Breast epithelium (tissue), 4 donors: Measurements from ENCODE around the gene TJP1. TPM values are rescaled to one million over a fixed set of nuclear protein-coding genes. Genes with fewer than 3 reads are reported as not detected.

Experiments
- DNase-seq, 2 donors: peaks; one replicate each; pipeline ENCODE4 v3.0.0-alpha.2; 2019; ENCODE audit warnings: low spot score in 2 of 2
- H3K27ac ChIP-seq, 2 donors: fragments of 200-600 bp; sonication (generic) in 1 of 2; one replicate each; pipeline ENCODE4 v1.5.1; 2016 to 2019; ENCODE audit warnings: mild to moderate bottlenecking in 1 of 2
- H3K27me3 ChIP-seq, 2 donors: fragments of 200-600 bp; sonication (generic) in 1 of 2; one replicate each; pipeline versions ENCODE4 v1.5.1 to v1.6.0; 2017 to 2019; ENCODE audit warnings: control low read depth in 1 of 2, mild to moderate bottlenecking in 1 of 2
- H3K36me3 ChIP-seq: fragments of 200-600 bp; one replicate; pipeline ENCODE4 v1.5.1; 2019
- H3K4me1 ChIP-seq, 2 donors: fragments of 200-600 bp; sonication (generic); one replicate each; pipeline ENCODE4 v1.5.1; 2016 to 2019; ENCODE audit warnings: control low read depth in 1 of 2
- H3K4me3 ChIP-seq, 3 donors: fragments of 200-600 bp; sonication (generic); 1 replicate in 2 of 3; 2 replicates in 1 of 3; pipeline ENCODE4 v1.5.1; 2016 to 2019; ENCODE audit warnings: mild to moderate bottlenecking in 3 of 3, moderate library complexity in 2 of 3
- H3K9me3 ChIP-seq, 2 donors: fragments of 200-600 bp; sonication (generic) in 1 of 2; one replicate each; pipeline ENCODE4 v1.5.1; 2016 to 2019; ENCODE audit warnings: control low read depth in 1 of 2
- CTCF ChIP-seq, 3 donors: fragments of 450-650 bp; IDR thresholded peaks; one replicate each; pipeline ENCODE4 v1.5.1; 2016 to 2017; ENCODE audit warnings: antibody characterized with exemption in 3 of 3, mild to moderate bottlenecking in 3 of 3, moderate library complexity in 3 of 3
- POLR2A ChIP-seq: fragments of 450-650 bp; IDR thresholded peaks from one replicate; pipeline ENCODE4 v1.6.1; 2016; ENCODE audit warnings: antibody characterized with exemption, mild to moderate bottlenecking, moderate library complexity
- POLR2AphosphoS5 ChIP-seq, 3 donors: sonication (generic); formaldehyde crosslinking; IDR thresholded peaks; one replicate each; pipeline ENCODE4 v1.6.1; 2017; ENCODE audit warnings: antibody characterized with exemption in 3 of 3
- intact Hi-C: fragments of 100-400 bp; cut with DNase I; formaldehyde crosslinking; loops from one replicate; pipeline ENCODE4 v1.15.1; 2023; ENCODE audit warnings: low total_unique reads
- total RNA-seq, 3 donors: library from RNA; depleted of rRNA; stranded (reverse); fragments of >200 nt; gene quantifications; one replicate each; pipeline ENCODE4 v1.1.0, GENCODE V29; 2016

TJP1 gene
- total RNA-seq, 3 donors from 2014 or later: 92.8 to 101 (median 97.2) TPM

GRCh38 chr15:29815000-29815710 lies 7.1 kb downstream of the TJP1 start:
- H3K4me1 ChIP-seq: peaks cover 0 to 10% of the 10 kb centered on the region in 2 donors
- intact Hi-C loops: no loop called here
- no peak for DNase-seq

GRCh38 chr15:29813009-29813408 lies 9.3 kb downstream of the TJP1 start:
- TF ChIP-seq POLR2A: no peak
- no peak for TF ChIP-seq POLR2AphosphoS5 (IDR thresholded peaks at IDR 0.05)
- no peak for TF ChIP-seq CTCF (IDR thresholded peaks at IDR 0.05)
- no peak for DNase-seq
- H3K4me3 ChIP-seq: no peak overlapping the region
- H3K9me3 ChIP-seq: no peaks in the 10 kb centered on the region
- no peak overlapping the region for H3K27ac ChIP-seq
- intact Hi-C loops: no loop called here
- no peaks in the 10 kb centered on the region for H3K36me3 ChIP-seq
- H3K27me3 ChIP-seq: no peaks in the 10 kb centered on the region
- peaks cover 0 to 10% of the 10 kb centered on the region in 2 donors for H3K4me1 ChIP-seq

More at GRCh38 chr15:29815000-29815710, 7.1 kb downstream of the TJP1 start:
- TF ChIP-seq POLR2AphosphoS5 (IDR thresholded peaks at IDR 0.05): no peak
- TF ChIP-seq CTCF (IDR thresholded peaks at IDR 0.05): no peak
- no peak for TF ChIP-seq POLR2A
- Histone ChIP-seq H3K9me3 (no peaks in the 10 kb centered on the region), H3K36me3 (no peaks in the 10 kb centered on the region), H3K27me3 (no peaks in the 10 kb centered on the region), H3K4me3 (no peak overlapping the region), H3K27ac (no peak overlapping the region)

- H3K27ac ChIP-seq: peak overlapping the region in 1 of 2 donors; percentile 59
- no peaks in the 10 kb centered on the region for H3K9me3 ChIP-seq
- H3K4me1 ChIP-seq: peaks cover 0 to 10% of the 10 kb centered on the region in 2 donors
- intact Hi-C loops: no loop called here
- no peak for TF ChIP-seq CTCF (IDR thresholded peaks at IDR 0.05)
- no peak for TF ChIP-seq POLR2A
- no peak for TF ChIP-seq POLR2AphosphoS5 (IDR thresholded peaks at IDR 0.05)
- H3K27me3 ChIP-seq: no peaks in the 10 kb centered on the region
- peak in 1 of 2 donors; percentile 47 for DNase-seq
- no peak overlapping the region for H3K4me3 ChIP-seq
- no peaks in the 10 kb centered on the region for H3K36me3 ChIP-seq
Observed at GRCh38 chr15:29812384-29812694, 9.9 kb downstream of the TJP1 start.

GRCh38 chr15:29811691-29812383 lies 10.4 kb downstream of the TJP1 start:
- Histone ChIP-seq H3K4me1 (peaks cover 0 to 10% of the 10 kb centered on the region in 2 donors), H3K36me3 (no peaks in the 10 kb centered on the region), H3K27ac (peak overlapping the region in 1 of 2 donors; percentile 2), H3K4me3 (no peak overlapping the region), H3K27me3 (no peaks in the 10 kb centered on the region), H3K9me3 (no peaks in the 10 kb centered on the region)
- intact Hi-C loops: no loop called here
- no peak for DNase-seq
- TF ChIP-seq POLR2AphosphoS5 (IDR thresholded peaks at IDR 0.05) (no peak), POLR2A (no peak), CTCF (IDR thresholded peaks at IDR 0.05) (no peak)

- intact Hi-C loops: no loop called here
- Histone ChIP-seq H3K4me3 (no peak overlapping the region), H3K27me3 (no peaks in the 10 kb centered on the region), H3K4me1 (peaks cover 0 to 6% of the 10 kb centered on the region in 2 donors), H3K9me3 (no peaks in the 10 kb centered on the region), H3K36me3 (no peaks in the 10 kb centered on the region), H3K27ac (no peak overlapping the region)
- DNase-seq: no peak
- TF ChIP-seq POLR2A (no peak), CTCF (IDR thresholded peaks at IDR 0.05) (no peak), POLR2AphosphoS5 (IDR thresholded peaks at IDR 0.05) (no peak)
Observed at GRCh38 chr15:29805708-29806104, 16.6 kb downstream of the TJP1 start.
